BE2C (cell line): Measurements from ENCODE around the gene CFAP20DC.
"Not testable (repeated sequence)": the region's sequence is repeated elsewhere in the genome, so short reads cannot be mapped to it uniquely, and the experiment has no call there.

Source experiments
- DNase-seq: peaks from one replicate; pipeline ENCODE4 v3.0.0-alpha.2; 2020
- H3K27me3 ChIP-seq: fragments of 250-450 bp; sonication (Bioruptor Pico); 2 replicates; pipeline ENCODE4 v1.5.1; 2020; ENCODE audit warnings: mild to moderate bottlenecking
- H3K36me3 ChIP-seq: fragments of 250-450 bp; sonication (Bioruptor Pico); 2 replicates; pipeline ENCODE4 v1.5.1; 2020; ENCODE audit warnings: mild to moderate bottlenecking
- H3K4me1 ChIP-seq: fragments of 250-450 bp; sonication (Bioruptor Pico); 2 replicates; pipeline ENCODE4 v1.5.1; 2020
- H3K4me3 ChIP-seq: 2 replicates; pipeline ENCODE4 v1.5.1; 2011; ENCODE audit warnings: low read depth, low read length
- H3K9me3 ChIP-seq: fragments of 250-450 bp; sonication (Bioruptor Pico); 2 replicates; pipeline ENCODE4 v1.5.1; 2020
- CTCF ChIP-seq: IDR thresholded peaks from 2 replicates; pipeline ENCODE4 v1.5.1; 2012; ENCODE audit warnings: mild to moderate bottlenecking, low read depth, low read length

Gene CFAP20DC

GRCh38 chr3:58973796-58974195, 76.0 kb downstream of the CFAP20DC start:
- Histone ChIP-seq H3K36me3 (no peaks in the 10 kb centered on the region), H3K4me1 (no peaks in the 10 kb centered on the region), H3K27me3 (no peaks in the 10 kb centered on the region), H3K4me3 (no peak overlapping the region), H3K9me3 (no peaks in the 10 kb centered on the region)
- TF ChIP-seq CTCF: no peak
- DNase-seq: no peak

GRCh38 chr3:58967866-58968265, 82.0 kb downstream of the CFAP20DC start:
- DNase-seq: not testable (repeated sequence)

GRCh38 chr3:58965865-58966264, 84.0 kb downstream of the CFAP20DC start:
- H3K9me3 ChIP-seq: no peaks in the 10 kb centered on the region
- H3K4me3 ChIP-seq: no peak overlapping the region
- no peak for DNase-seq
- no peaks in the 10 kb centered on the region for H3K36me3 ChIP-seq
- no peak for TF ChIP-seq CTCF
- H3K27me3 ChIP-seq: no peaks in the 10 kb centered on the region
- H3K4me1 ChIP-seq: no peaks in the 10 kb centered on the region

More at GRCh38 chr3:58967866-58968265, 82.0 kb downstream of the CFAP20DC start:
- H3K4me1 ChIP-seq, H3K27me3 ChIP-seq, H3K4me3 ChIP-seq, H3K9me3 ChIP-seq, H3K36me3 ChIP-seq: not testable (repeated sequence)

GRCh38 chr3:58963928-58964503, 85.8 kb downstream of the CFAP20DC start:
- no peak for TF ChIP-seq CTCF
- no peak for DNase-seq
- Histone ChIP-seq H3K4me1 (no peaks in the 10 kb centered on the region), H3K27me3 (no peaks in the 10 kb centered on the region), H3K9me3 (no peaks in the 10 kb centered on the region), H3K4me3 (no peak overlapping the region), H3K36me3 (no peaks in the 10 kb centered on the region)

GRCh38 chr3:58962816-58963215, 87.0 kb downstream of the CFAP20DC start:
- Histone ChIP-seq H3K27me3 (no peaks in the 10 kb centered on the region), H3K36me3 (no peaks in the 10 kb centered on the region), H3K4me1 (no peaks in the 10 kb centered on the region), H3K9me3 (no peaks in the 10 kb centered on the region), H3K4me3 (no peak overlapping the region)
- no peak for TF ChIP-seq CTCF
- DNase-seq: no peak

GRCh38 chr3:58962040-58962651, 87.7 kb downstream of the CFAP20DC start:
- H3K9me3 ChIP-seq: no peaks in the 10 kb centered on the region
- no peak overlapping the region for H3K4me3 ChIP-seq
- no peak for DNase-seq
- H3K36me3 ChIP-seq: no peaks in the 10 kb centered on the region
- H3K4me1 ChIP-seq: no peaks in the 10 kb centered on the region
- TF ChIP-seq CTCF: no peak
- H3K27me3 ChIP-seq: no peaks in the 10 kb centered on the region
